ENCODE data around the gene TMEM62. TPM values are rescaled to one million over a fixed set of nuclear protein-coding genes. Genes with fewer than 3 reads are reported as not detected.

TMEM62 gene
- total RNA-seq, 4 donors from 2014 or later, result 15.8 to 49.2 (median 22.1) TPM

- intact Hi-C loops (cut with DNase I), result no loop called here
- H3K36me3 ChIP-seq, result peaks cover 5 to 68% (median 16%) of the 10 kb centered on the region in 3 donors
Observed at GRCh38 chr15:43144512-43144911, 11.1 kb downstream of the TMEM62 start.

GRCh38 chr15:43146184-43146583 is 12.8 kb downstream of the TMEM62 start:
- no peaks in the 10 kb centered on the region for H3K4me1 ChIP-seq
- no peaks in the 10 kb centered on the region for H3K27me3 ChIP-seq
- no peaks in the 10 kb centered on the region for H3K9me3 ChIP-seq
- TF ChIP-seq CTCF (IDR thresholded peaks at IDR 0.05) (no peak), POLR2A (IDR thresholded peaks at IDR 0.05) (no peak)
- WGBS, 2 donors, result 89 to 90% methylated on average over 5 of the region's 5 CpGs
- intact Hi-C loops (cut with DNase I), result no loop called here
- no peak overlapping the region for H3K27ac ChIP-seq
- no peak overlapping the region for H3K4me3 ChIP-seq
- peaks cover 0 to 68% (median 18%) of the 10 kb centered on the region in 3 donors for H3K36me3 ChIP-seq
- no peak for DNase-seq

More at GRCh38 chr15:43144512-43144911, 11.1 kb downstream of the TMEM62 start:
- no peak overlapping the region for H3K4me3 ChIP-seq
- no peaks in the 10 kb centered on the region for H3K4me1 ChIP-seq
- TF ChIP-seq POLR2A (IDR thresholded peaks at IDR 0.05) (no peak), CTCF (IDR thresholded peaks at IDR 0.05) (no peak)
- H3K27ac ChIP-seq, result no peak overlapping the region
- no peaks in the 10 kb centered on the region for H3K9me3 ChIP-seq
- DNase-seq, result no peak
- no peaks in the 10 kb centered on the region for H3K27me3 ChIP-seq

- H3K27ac ChIP-seq, result peak overlapping the region in 2 of 4 donors; percentile 31 to 50
- no peaks in the 10 kb centered on the region for H3K27me3 ChIP-seq
- no peak for TF ChIP-seq CTCF (IDR thresholded peaks at IDR 0.05)
- no peak for TF ChIP-seq POLR2A (IDR thresholded peaks at IDR 0.05)
- H3K4me3 ChIP-seq, result no peak overlapping the region
- DNase-seq, result no peak
- H3K9me3 ChIP-seq, result no peaks in the 10 kb centered on the region
- intact Hi-C loops (cut with DNase I), result no loop called here
- peaks cover 0 to 99% (median 18%) of the 10 kb centered on the region in 3 donors for H3K36me3 ChIP-seq
- WGBS, 2 donors, result 63 to 71% methylated on average over 5 of the region's 5 CpGs
- H3K4me1 ChIP-seq, result no peaks in the 10 kb centered on the region
Observed at GRCh38 chr15:43150191-43150929, 17.0 kb downstream of the TMEM62 start.

GRCh38 chr15:43151688-43152087 is 18.3 kb downstream of the TMEM62 start:
- no peak overlapping the region for H3K4me3 ChIP-seq
- 72 to 91% methylated on average over 2 of the region's 2 CpGs for WGBS, 2 donors
- H3K27me3 ChIP-seq, result no peaks in the 10 kb centered on the region
- no peaks in the 10 kb centered on the region for H3K4me1 ChIP-seq
- intact Hi-C loops (cut with DNase I), result no loop called here
- no peak overlapping the region for H3K27ac ChIP-seq
- DNase-seq, result no peak
- H3K9me3 ChIP-seq, result no peaks in the 10 kb centered on the region
- no peak for TF ChIP-seq CTCF (IDR thresholded peaks at IDR 0.05)
- peaks cover 0 to 99% (median 10%) of the 10 kb centered on the region in 3 donors for H3K36me3 ChIP-seq

- Histone ChIP-seq H3K9me3 (no peaks in the 10 kb centered on the region), H3K36me3 (peaks cover 0 to 100% (median 9%) of the 10 kb centered on the region in 3 donors), H3K27me3 (no peaks in the 10 kb centered on the region), H3K27ac (no peak overlapping the region), H3K4me1 (no peaks in the 10 kb centered on the region), H3K4me3 (no peak overlapping the region)
- DNase-seq, result no peak
- intact Hi-C loops (cut with DNase I), result no loop called here
- TF ChIP-seq POLR2A (IDR thresholded peaks at IDR 0.05), result no peak
- no peak for TF ChIP-seq CTCF (IDR thresholded peaks at IDR 0.05)
Observed at GRCh38 chr15:43153269-43153668, 19.9 kb downstream of the TMEM62 start.
